Measurements from ENCODE around the gene IQCH.
"Not testable (repeated sequence)": the region's sequence is repeated elsewhere in the genome, so short reads cannot be mapped to it uniquely, and the experiment has no call there.

IQCH gene

DNA sequence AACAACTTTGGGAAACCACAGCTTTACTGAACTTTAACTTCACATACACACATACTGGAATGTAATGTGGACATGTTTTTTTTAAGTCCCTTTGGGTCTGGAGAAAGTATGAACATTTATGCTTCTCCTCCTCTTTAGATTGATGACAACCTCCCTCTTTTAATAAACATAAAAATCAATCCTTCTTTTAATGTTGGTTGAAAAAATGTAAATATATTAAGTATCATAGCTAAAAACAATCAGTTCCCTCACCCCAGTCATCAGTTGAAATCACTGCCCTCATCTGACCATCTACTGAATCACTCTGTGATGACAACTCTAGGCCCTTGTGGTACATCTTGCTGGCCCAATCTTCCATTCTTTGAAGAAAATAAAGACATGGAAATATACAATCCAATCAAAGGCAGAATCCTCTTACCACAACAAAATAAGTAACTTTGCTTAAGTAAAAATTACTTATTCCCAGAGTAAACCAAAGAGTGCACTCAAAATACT is 6.5 kb upstream of the IQCH start:
- no peak for DNase-seq

DNA sequence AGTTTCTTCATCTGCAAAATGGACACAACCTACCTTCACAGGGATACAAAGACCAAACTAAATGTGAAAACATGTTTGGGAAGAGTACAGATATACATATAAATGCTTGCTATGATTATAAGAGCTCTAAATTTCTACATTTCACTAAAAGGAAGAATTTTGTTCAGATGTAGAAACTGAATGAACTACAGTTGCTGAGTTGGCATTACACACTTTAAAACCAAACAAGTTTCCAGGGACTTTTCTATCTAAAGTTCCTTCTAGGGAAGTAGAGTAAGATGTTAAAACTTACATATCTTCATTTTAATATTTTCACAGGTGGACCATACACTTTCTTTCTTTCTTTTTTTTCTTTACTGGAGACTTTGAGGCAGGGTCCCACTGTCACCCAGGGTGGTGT is 4.8 kb upstream of the IQCH start:
- no peak for DNase-seq

DNA sequence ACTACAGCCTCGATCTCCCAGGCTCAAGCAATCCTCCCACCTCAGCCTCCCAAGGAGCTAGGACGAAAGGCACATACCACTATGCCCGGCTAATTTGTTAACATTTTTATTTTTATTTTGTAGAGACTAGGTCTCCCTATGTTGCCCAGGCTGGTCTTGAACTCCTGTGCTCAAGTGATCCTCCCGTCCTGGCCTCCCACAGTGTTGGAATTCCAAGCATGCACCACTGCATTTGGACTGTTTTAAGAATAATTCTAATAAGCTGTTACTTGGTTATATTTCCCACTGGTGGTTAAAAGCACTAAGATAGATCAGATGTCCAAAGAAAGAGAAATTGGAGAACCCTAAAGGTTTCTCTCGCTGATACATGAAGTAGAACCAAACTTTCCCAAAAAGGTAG is 3.3 kb upstream of the IQCH start:
- no peak for DNase-seq

- no peak for DNase-seq
Measured at GRCh38 chr15:67253101-67253500, 1.5 kb upstream of the IQCH start.

- DNase-seq = no peak
Measured at GRCh38 chr15:67253549-67254237, 893 bp upstream of the IQCH start.

GRCh38 chr15:67256051-67256450 is 1.5 kb downstream of the IQCH start:
- DNase-seq = no peak

DNA sequence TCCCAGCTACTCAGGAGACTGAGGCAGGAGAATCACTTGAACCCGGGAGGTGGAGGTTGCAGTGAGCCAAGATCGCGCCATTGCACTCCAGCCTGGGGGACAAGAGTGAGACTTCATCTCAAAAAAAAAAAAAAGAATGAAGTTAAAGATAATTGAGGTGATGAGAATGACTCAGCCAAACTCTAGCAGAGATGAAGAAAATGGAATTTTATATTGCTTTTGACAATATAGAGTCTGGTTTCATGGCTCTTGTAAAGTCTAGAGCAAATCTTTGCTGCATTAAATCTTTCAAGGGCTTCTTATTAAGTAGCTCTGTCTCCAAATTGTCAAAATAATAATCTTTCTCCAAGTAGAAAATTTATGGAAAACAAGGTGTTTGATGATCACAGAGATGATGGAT is 3.8 kb downstream of the IQCH start:
- DNase-seq = not testable (repeated sequence)

GRCh38 chr15:67259379-67259778 is 4.8 kb downstream of the IQCH start:
- no peak for DNase-seq

- no peak for DNase-seq
Measured at GRCh38 chr15:67259806-67260205, 5.2 kb downstream of the IQCH start.

- DNase-seq = no peak
Measured at GRCh38 chr15:67266870-67267269, 12.3 kb downstream of the IQCH start.

DNA sequence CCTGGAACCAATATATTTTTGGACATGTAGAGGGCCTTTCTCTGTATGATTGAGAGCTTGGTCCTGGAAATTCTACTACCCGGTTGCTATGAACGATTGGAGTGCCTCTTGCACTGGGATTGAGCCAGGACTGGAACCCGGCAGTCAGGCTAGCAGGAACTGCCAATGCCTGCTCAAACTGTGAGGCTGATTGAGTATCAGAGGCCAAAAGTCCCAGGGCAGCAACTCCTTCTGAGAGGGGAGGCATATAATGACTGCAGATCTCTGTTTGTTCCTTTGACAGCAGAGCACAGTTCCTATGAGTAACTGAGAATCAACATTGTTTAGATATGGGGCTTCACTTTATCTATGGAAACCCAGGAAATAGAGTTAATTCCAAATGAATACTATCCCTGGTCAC is 12.9 kb downstream of the IQCH start:
- no peak for DNase-seq

GRCh38 chr15:67267951-67268941 is 13.7 kb downstream of the IQCH start:
- no peak for DNase-seq

DNA sequence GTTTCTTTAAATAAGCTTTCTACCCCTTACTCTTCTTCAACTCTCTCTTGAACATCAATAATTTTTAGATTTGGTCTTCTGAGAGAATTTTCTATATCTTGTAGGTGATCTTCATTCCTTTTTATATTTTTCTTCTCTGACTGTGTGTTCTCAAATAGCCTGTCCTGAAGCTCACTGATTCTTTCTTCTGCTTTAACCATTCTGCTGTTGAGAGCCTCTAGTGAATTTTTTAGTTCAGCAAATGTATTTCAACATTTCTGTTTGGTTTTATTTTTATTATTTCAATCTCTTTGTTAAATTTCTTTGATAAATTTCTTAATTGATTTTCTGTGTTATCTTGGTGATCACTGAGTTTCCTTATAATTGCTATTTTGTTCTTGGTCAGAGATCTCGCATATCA is 19.6 kb downstream of the IQCH start:
- DNase-seq = no peak

DNA sequence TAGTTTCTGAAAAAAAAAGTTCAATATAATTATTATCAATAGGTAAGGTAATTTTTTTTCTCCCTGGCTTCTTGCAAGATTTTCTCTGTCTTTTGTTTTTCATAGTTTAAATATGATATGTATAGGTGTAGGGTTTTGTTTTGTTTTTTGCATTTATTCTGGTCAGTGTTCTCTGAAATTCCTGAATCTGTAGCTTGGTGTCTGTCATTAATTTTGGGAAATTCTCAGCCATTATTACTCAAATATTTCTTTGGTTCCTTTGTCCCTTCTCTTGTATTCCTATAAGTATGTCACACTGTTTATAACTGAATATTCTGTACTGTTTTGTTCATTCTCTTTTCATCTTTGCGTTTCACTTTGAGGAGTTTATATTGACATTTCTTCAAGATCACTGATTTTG is 22.1 kb downstream of the IQCH start:
- DNase-seq = no peak

DNA sequence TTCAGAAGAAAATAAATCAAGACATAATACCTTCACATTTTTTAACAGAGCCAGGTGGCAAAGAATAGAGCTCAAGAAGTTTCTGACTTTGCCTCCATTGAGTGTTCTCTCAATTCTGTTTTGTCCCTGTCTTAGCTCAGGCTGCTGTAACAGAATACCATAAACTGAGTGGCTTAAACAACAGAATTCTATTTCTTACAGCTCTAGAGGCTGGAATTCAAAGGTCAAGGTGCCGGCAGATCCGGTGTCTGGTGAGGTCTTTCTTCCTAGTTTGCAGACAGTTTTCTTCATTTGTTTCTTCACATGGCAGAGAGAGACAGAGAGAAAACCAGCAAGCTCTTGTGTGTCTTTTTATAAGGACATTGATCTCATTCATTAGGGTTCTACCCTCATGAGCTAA is 25.6 kb downstream of the IQCH start:
- no peak for DNase-seq

DNA sequence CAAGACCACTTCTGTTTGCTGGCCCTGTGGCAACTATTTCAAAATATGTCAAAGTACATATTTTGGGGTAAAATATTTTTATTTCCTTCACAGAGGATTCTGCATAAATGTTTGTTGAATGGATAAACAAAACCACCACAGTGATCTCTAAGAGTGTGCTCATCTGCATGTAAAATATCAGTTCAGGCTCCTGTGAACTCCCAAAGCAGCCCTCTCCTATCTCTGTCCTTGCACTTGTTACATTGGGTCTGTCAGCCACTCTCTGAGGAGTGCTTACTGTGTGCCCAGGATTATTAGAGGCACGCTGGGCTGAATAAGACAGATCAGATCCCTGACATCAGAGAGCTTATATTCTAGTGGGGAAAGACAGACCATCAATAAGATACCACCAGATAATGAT is 27.1 kb downstream of the IQCH start:
- no peak for DNase-seq

GRCh38 chr15:67285625-67286024 is 31.0 kb downstream of the IQCH start:
- not testable (repeated sequence) for DNase-seq

GRCh38 chr15:67286400-67286799 is 31.8 kb downstream of the IQCH start:
- not testable (repeated sequence) for DNase-seq

DNA sequence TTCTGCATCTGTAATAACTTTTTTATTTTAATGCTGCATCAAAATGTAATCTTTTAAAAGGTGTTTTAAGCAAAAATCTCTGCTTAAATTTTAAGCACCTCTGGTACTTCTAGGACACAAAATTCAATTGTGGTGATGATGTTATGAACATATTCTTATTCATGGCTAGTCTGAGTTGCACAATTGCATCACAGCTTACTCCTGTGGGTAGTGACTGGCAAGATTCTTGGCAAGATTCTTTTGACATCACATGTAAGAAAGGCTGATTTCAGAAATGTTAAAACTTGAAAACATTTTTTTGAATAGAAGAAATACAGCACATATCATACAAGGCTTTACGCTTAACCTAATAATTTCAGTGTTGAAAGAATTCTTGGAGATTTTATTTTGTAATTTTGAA is 35.7 kb downstream of the IQCH start:
- DNase-seq = no peak

GRCh38 chr15:67296188-67296587 is 41.6 kb downstream of the IQCH start:
- DNase-seq = no peak

DNA sequence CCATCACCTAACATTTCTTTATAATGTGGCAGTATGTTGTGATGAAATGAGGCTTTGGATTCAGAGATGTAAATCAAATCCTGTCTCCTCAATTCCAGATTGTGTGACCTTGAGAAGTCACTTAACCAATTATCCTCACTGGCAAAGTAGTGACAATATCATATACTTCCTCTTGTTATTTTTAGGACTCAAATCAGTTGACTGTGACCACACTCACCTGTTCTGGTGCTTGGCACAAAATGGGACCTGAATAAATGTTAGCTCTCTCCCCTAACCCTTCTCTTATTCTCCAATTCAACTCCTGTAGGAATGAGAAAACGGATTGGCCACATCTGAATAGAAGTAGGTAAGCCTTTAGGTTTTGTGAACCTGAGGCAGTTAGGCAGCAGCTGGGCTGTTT is 42.1 kb downstream of the IQCH start:
- no peak for DNase-seq

DNA sequence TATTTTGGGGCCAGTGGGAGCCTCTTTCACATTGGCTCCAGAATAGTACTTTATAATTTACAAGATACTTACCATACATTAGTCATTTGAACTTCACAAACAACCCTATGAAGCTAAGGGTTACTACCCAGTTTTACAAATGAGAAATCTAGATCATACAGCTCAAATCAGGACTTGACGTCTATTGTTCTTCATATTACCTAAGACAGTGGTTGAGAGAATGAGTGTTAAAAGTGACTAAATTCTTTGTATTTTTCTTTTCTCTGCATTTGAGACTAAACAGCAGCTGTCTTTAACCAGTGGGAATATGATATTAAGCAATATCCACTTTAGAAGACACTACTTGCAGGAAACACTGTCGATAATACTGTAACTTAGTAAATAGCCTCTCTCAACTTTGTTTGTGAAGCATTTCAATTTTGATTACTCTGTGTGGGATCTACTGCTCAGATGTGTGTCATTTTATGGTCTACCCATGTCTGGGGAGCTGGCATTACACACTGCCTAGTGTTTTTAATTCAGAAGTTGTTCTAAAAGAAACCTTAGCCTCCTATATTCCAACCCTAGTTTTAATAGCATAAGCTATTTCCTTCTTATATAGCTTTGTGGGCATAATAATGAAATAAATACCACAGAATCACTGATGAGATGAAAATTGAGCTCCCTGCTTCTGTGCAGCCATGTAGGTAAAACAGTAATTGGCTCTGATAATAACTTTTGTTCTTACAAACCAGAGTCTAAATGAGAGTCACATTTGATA is 45.9 kb downstream of the IQCH start:
- DNase-seq = no peak
